ENCODE data around the gene KCTD5. TPM values are rescaled to one million over a fixed set of nuclear protein-coding genes. Genes with fewer than 3 reads are reported as not detected.

KCTD5 gene
- total RNA-seq, 1 experiment from 2014 or later, result 42.1 TPM

GRCh38 chr16:2742323-2743006 lies 60.1 kb downstream of the KCTD5 start:
- Histone ChIP-seq H3K9ac (ENCODE audit: low read length) (no peak overlapping the region), H3K9me3 (ENCODE audit: control insufficient read depth in 1 of 2, insufficient read depth in 1 of 2, low read depth in 1 of 2, low read length in 2 of 2) (no peaks in the 10 kb centered on the region), H3K36me3 (ENCODE audit: control insufficient read depth in 1 of 2, insufficient read depth in 2 of 2, low read length in 2 of 2) (no peaks in the 10 kb centered on the region), H4K20me1 (ENCODE audit: insufficient read depth) (no peaks in the 10 kb centered on the region), H3K27me3 (ENCODE audit: insufficient read depth, low read length) (no peaks in the 10 kb centered on the region), H3K27ac (ENCODE audit: low read depth, low read length) (no peak overlapping the region), H3K4me2 (ENCODE audit: low read length) (no peak overlapping the region), H3K4me1 (ENCODE audit: control insufficient read depth in 1 of 2, insufficient read depth in 2 of 2, low read length in 2 of 2) (peaks cover 0 to 8% of the 10 kb centered on the region in 2 experiments; a peak in 2 of 4 replicates), H2AFZ (ENCODE audit: low read depth, low read length, poor library complexity, severe bottlenecking) (no peak overlapping the region), H3K9me2 (ENCODE audit: insufficient read depth) (no peaks in the 10 kb centered on the region), H3K79me2 (ENCODE audit: insufficient read depth, low read length) (no peaks in the 10 kb centered on the region), H3K4me3 (replicated peaks in 1 of 2; ENCODE audit: low read depth in 1 of 2, low read length in 2 of 2) (no peak overlapping the region)
- TF ChIP-seq JUND (IDR thresholded peaks at IDR 0.05) (no peak), SRF (IDR thresholded peaks at IDR 0.05; ENCODE audit: low read depth) (no peak), SIN3A (IDR thresholded peaks at IDR 0.05; ENCODE audit: low read depth) (no peak), EZH2phosphoT487 (IDR thresholded peaks at IDR 0.05; ENCODE audit: borderline replicate concordance) (no peak), ZFX (IDR thresholded peaks at IDR 0.05) (no peak), SP1 (IDR thresholded peaks at IDR 0.05; ENCODE audit: low read depth) (no peak), ZNF274 (IDR thresholded peaks at IDR 0.05; ENCODE audit: low read depth, low read length) (no peak), RAD21 (IDR thresholded peaks at IDR 0.05; ENCODE audit: low read depth) (no peak), ATF3 (IDR thresholded peaks at IDR 0.05) (no peak), POLR2A (IDR thresholded peaks at IDR 0.05; ENCODE audit: borderline replicate concordance, extremely low read depth, insufficient read depth, insufficient read length) (no peak)
- TF ChIP-seq, protein P1, sequence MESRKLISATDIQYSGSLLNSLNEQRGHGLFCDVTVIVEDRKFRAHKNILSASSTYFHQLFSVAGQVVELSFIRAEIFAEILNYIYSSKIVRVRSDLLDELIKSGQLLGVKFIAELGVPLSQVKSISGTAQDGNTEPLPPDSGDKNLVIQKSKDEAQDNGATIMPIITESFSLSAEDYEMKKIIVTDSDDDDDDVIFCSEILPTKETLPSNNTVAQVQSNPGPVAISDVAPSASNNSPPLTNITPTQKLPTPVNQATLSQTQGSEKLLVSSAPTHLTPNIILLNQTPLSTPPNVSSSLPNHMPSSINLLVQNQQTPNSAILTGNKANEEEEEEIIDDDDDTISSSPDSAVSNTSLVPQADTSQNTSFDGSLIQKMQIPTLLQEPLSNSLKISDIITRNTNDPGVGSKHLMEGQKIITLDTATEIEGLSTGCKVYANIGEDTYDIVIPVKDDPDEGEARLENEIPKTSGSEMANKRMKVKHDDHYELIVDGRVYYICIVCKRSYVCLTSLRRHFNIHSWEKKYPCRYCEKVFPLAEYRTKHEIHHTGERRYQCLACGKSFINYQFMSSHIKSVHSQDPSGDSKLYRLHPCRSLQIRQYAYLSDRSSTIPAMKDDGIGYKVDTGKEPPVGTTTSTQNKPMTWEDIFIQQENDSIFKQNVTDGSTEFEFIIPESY (IDR thresholded peaks at IDR 0.05; ENCODE audit: extremely low read depth, insufficient replicate concordance, low read length), result no peak
- ChIA-PET RAD21 (ENCODE audit: low non-redundant PET in 1 of 2, low total read pairs in 2 of 2, uncharacterized antibody in 2 of 2, unreplicated experiment in 2 of 2) (no interaction called here), CTCF (no interaction called here), POLR2A (interaction anchor here (0.7 kb wide), 1 partner anchor 36 kb away, joined by 5 read pairs; no protein-coding TSS in a partner anchor)
- BruUV-seq (replicated peaks), result no TSS peak
- DNase-seq (ENCODE audit: low read depth, low spot score) (no peak), ATAC-seq (no peak)
- intact Hi-C loops (cut with micrococcal nuclease), result no loop called here
